Suprapubic skin (tissue), 4 donors: ENCODE data around the gene BBLN.

ENCODE experiments used
- CTCF ChIP-seq, 2 donors: fragments of 200-600 bp in 1 of 2; fragments of 450-650 bp in 1 of 2; sonication (generic) in 1 of 2; IDR thresholded peaks; one replicate each; pipeline ENCODE4 v1.5.1; 2016 to 2019; ENCODE audit warnings: antibody characterized with exemption in 2 of 2, mild to moderate bottlenecking in 1 of 2, moderate library complexity in 1 of 2
- EP300 ChIP-seq: sonication (generic); formaldehyde crosslinking; IDR thresholded peaks from one replicate; pipeline ENCODE4 v1.6.1; 2017; ENCODE audit warnings: antibody characterized with exemption
- POLR2A ChIP-seq, 2 donors: fragments of 450-650 bp; IDR thresholded peaks; one replicate each; pipeline ENCODE4 v1.6.1; 2017; ENCODE audit warnings: antibody characterized with exemption in 2 of 2, mild to moderate bottlenecking in 2 of 2, moderate library complexity in 2 of 2
- POLR2AphosphoS5 ChIP-seq, 3 donors: sonication (generic); formaldehyde crosslinking; IDR thresholded peaks; one replicate each; pipeline ENCODE4 v1.6.1; 2017; ENCODE audit warnings: antibody characterized with exemption in 3 of 3

GRCh38 chr9:128201441-128202369 is 41.6 kb downstream of the BBLN start:
- no peak for TF ChIP-seq CTCF (IDR thresholded peaks at IDR 0.05)
- no peak for TF ChIP-seq POLR2A (IDR thresholded peaks at IDR 0.05)
- no peak for TF ChIP-seq EP300
- no peak for TF ChIP-seq POLR2AphosphoS5 (IDR thresholded peaks at IDR 0.05)
